ENCODE measurements around the gene CAPZA1. TPM values are rescaled to one million over a fixed set of nuclear protein-coding genes. Genes with fewer than 3 reads are reported as not detected.

Gene CAPZA1
- total and polyA plus RNA-seq, 2 donors (not counting 1 experiment from before 2014, with no cell fraction given) = 201 to 262 TPM

DNA sequence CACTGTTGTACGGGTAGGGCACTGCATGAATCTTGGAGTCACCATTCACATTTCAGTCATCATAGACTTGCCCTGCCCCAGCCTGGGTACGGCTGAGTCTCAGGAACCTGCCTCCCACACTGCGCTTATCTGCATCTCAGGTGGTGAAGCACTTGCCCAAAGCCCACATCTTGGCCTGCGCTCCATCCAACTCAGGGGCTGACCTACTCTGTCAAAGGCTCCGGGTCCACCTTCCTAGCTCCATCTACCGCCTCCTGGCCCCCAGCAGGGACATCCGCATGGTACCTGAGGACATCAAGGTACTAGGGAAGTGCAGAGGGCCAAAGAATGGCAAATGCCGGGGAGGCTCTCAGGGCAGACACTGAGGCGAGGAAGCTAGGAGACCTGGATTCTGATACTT is 75.6 kb downstream of the CAPZA1 start:
- H3K27ac ChIP-seq (ENCODE audit: insufficient read depth, low read length) = no peak overlapping the region
- TF ChIP-seq, protein P1, sequence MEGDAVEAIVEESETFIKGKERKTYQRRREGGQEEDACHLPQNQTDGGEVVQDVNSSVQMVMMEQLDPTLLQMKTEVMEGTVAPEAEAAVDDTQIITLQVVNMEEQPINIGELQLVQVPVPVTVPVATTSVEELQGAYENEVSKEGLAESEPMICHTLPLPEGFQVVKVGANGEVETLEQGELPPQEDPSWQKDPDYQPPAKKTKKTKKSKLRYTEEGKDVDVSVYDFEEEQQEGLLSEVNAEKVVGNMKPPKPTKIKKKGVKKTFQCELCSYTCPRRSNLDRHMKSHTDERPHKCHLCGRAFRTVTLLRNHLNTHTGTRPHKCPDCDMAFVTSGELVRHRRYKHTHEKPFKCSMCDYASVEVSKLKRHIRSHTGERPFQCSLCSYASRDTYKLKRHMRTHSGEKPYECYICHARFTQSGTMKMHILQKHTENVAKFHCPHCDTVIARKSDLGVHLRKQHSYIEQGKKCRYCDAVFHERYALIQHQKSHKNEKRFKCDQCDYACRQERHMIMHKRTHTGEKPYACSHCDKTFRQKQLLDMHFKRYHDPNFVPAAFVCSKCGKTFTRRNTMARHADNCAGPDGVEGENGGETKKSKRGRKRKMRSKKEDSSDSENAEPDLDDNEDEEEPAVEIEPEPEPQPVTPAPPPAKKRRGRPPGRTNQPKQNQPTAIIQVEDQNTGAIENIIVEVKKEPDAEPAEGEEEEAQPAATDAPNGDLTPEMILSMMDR (conservative IDR thresholded peaks at IDR 0.05 in 1 of 2, IDR thresholded peaks at IDR 0.05 in 1 of 2; ENCODE audit: low read depth in 1 of 2, low read length in 2 of 2) = no peak
- no peak for TF ChIP-seq EZH2 (IDR thresholded peaks at IDR 0.05; ENCODE audit: low read length, missing control alignments)
- H3K36me3 ChIP-seq (ENCODE audit: control insufficient read depth, insufficient read depth, low read length) = peaks cover 27% of the 10 kb centered on the region

DNA sequence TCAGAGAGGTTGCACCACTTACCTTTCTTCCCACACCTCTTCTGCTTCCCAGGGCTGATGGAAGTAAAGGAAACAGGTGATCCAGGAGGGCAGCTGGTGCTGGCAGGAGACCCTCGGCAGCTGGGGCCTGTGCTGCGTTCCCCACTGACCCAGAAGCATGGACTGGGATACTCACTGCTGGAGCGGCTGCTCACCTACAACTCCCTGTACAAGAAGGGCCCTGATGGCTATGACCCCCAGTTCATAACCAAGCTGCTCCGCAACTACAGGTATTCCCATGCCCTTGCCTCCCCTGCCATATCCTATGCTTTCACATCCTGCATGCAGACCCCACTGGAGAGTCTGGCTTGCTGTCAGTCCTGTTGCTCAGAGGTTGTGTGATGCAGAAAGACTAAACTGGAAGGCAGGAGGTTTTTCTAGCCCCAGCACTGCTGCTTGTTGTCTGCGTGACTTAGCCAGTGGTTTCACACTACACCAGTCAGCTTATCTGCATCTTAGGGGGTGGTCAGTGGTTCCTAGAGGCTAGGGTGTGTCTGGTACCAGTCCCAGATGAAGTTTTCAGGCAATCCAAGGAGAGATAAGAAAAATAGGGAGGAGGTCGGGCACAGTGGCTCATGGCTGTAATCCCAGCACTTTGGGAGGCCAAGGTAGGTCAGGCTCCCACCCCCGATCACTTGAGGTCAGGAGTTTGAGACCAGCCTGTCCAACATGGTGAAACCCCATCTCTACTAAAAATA is 77.1 kb downstream of the CAPZA1 start:
- no peak for DNase-seq (ENCODE audit: low read depth in 2 of 2)
- H3K9me3 ChIP-seq (ENCODE audit: control insufficient read depth, insufficient read depth, low read depth, low read length) = no peaks in the 10 kb centered on the region
- H4K20me1 ChIP-seq (ENCODE audit: control insufficient read depth, extremely low read depth, insufficient read depth, low read length) = no peaks in the 10 kb centered on the region
- H3K27ac ChIP-seq (ENCODE audit: insufficient read depth, low read length) = no peak overlapping the region
- TF ChIP-seq, protein P1 (conservative IDR thresholded peaks at IDR 0.05 in 1 of 2, IDR thresholded peaks at IDR 0.05 in 1 of 2; ENCODE audit: low read depth in 1 of 2, low read length in 2 of 2) = no peak
- no peak for TF ChIP-seq EZH2 (IDR thresholded peaks at IDR 0.05; ENCODE audit: low read length, missing control alignments)
- peaks cover 19% of the 10 kb centered on the region for H3K4me1 ChIP-seq (ENCODE audit: control insufficient read depth, extremely low read depth, insufficient read depth, low read length)
- H3K4me2 ChIP-seq (ENCODE audit: extremely low read depth, insufficient read depth, low read length) = no peak overlapping the region
- H3K4me3 ChIP-seq (replicated peaks in 1 of 4; ENCODE audit: control extremely low read depth in 1 of 4, insufficient read depth in 1 of 4, low read depth in 3 of 4, low read length in 4 of 4) = no peak overlapping the region
- H3K9ac ChIP-seq (ENCODE audit: insufficient read depth, low read length) = no peak overlapping the region
- H3K27me3 ChIP-seq (ENCODE audit: control insufficient read depth, insufficient read depth, low read length) = no peaks in the 10 kb centered on the region
- H3K79me2 ChIP-seq (ENCODE audit: control insufficient read depth, insufficient read depth, low read length) = no peaks in the 10 kb centered on the region
- H2AFZ ChIP-seq (ENCODE audit: low read length) = no peak overlapping the region
- H3K36me3 ChIP-seq (ENCODE audit: control insufficient read depth, insufficient read depth, low read length) = peaks cover 30% of the 10 kb centered on the region

More for the DNA sequence above, 75.6 kb downstream of the CAPZA1 start:
- Histone ChIP-seq H3K4me1 (ENCODE audit: control insufficient read depth, extremely low read depth, insufficient read depth, low read length) (peaks cover 6% of the 10 kb centered on the region), H3K9ac (ENCODE audit: insufficient read depth, low read length) (no peak overlapping the region), H3K27me3 (ENCODE audit: control insufficient read depth, insufficient read depth, low read length) (no peaks in the 10 kb centered on the region), H3K9me3 (ENCODE audit: control insufficient read depth, insufficient read depth, low read depth, low read length) (no peaks in the 10 kb centered on the region), H3K4me3 (replicated peaks in 1 of 4; ENCODE audit: control extremely low read depth in 1 of 4, insufficient read depth in 1 of 4, low read depth in 3 of 4, low read length in 4 of 4) (no peak overlapping the region), H3K4me2 (ENCODE audit: extremely low read depth, insufficient read depth, low read length) (no peak overlapping the region), H2AFZ (ENCODE audit: low read length) (no peak overlapping the region), H4K20me1 (ENCODE audit: control insufficient read depth, extremely low read depth, insufficient read depth, low read length) (no peaks in the 10 kb centered on the region), H3K79me2 (ENCODE audit: control insufficient read depth, insufficient read depth, low read length) (no peaks in the 10 kb centered on the region)
- no peak for DNase-seq (ENCODE audit: low read depth in 2 of 2)

DNA sequence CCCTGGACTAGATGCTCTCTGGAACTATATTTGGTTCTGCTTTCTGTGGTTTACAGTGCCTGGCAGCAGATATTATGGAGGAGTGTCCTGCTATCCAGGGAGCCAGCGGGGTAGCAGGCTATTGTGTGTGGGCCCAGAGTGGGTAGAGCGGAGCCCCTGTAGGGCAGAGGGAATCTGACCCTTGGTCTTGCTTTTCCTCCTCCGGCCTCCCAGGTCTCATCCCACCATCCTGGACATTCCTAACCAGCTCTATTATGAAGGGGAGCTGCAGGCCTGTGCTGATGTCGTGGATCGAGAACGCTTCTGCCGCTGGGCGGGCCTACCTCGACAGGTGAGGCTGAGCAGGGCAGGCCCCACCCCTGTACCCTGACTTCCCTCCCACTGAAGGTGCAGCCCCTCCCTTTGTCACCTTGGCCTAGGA is 78.2 kb downstream of the CAPZA1 start:
- no peak for DNase-seq (ENCODE audit: low read depth in 2 of 2)
- H3K27ac ChIP-seq (ENCODE audit: insufficient read depth, low read length) = no peak overlapping the region
- TF ChIP-seq EZH2 (IDR thresholded peaks at IDR 0.05; ENCODE audit: low read length, missing control alignments) = no peak
- TF ChIP-seq, protein P1 (conservative IDR thresholded peaks at IDR 0.05 in 1 of 2, IDR thresholded peaks at IDR 0.05 in 1 of 2; ENCODE audit: low read depth in 1 of 2, low read length in 2 of 2) = no peak
- no peaks in the 10 kb centered on the region for H3K27me3 ChIP-seq (ENCODE audit: control insufficient read depth, insufficient read depth, low read length)
- H4K20me1 ChIP-seq (ENCODE audit: control insufficient read depth, extremely low read depth, insufficient read depth, low read length) = no peaks in the 10 kb centered on the region
- H3K9ac ChIP-seq (ENCODE audit: insufficient read depth, low read length) = no peak overlapping the region
- H3K9me3 ChIP-seq (ENCODE audit: control insufficient read depth, insufficient read depth, low read depth, low read length) = no peaks in the 10 kb centered on the region
- no peak overlapping the region for H3K4me2 ChIP-seq (ENCODE audit: extremely low read depth, insufficient read depth, low read length)
- peaks cover 36% of the 10 kb centered on the region for H3K36me3 ChIP-seq (ENCODE audit: control insufficient read depth, insufficient read depth, low read length)
- peaks cover 6% of the 10 kb centered on the region for H3K79me2 ChIP-seq (ENCODE audit: control insufficient read depth, insufficient read depth, low read length)
- H3K4me3 ChIP-seq (replicated peaks in 1 of 4; ENCODE audit: control extremely low read depth in 1 of 4, insufficient read depth in 1 of 4, low read depth in 3 of 4, low read length in 4 of 4) = no peak overlapping the region
- H3K4me1 ChIP-seq (ENCODE audit: control insufficient read depth, extremely low read depth, insufficient read depth, low read length) = peaks cover 27% of the 10 kb centered on the region
- no peak overlapping the region for H2AFZ ChIP-seq (ENCODE audit: low read length)
